ENCODE results near the gene PTTG1IP. TPM values are rescaled to one million over a fixed set of nuclear protein-coding genes. Genes with fewer than 3 reads are reported as not detected.

Gene PTTG1IP
- total RNA-seq, 4 donors from 2014 or later, result 157 to 552 (median 288) TPM

GRCh38 chr21:44837537-44837936 is 36.0 kb downstream of the PTTG1IP start:
- no peak overlapping the region for H3K27ac ChIP-seq
- no peak for DNase-seq
- H3K36me3 ChIP-seq, result no peaks in the 10 kb centered on the region
- H3K27me3 ChIP-seq, result no peaks in the 10 kb centered on the region
- H3K9me3 ChIP-seq, result no peaks in the 10 kb centered on the region
- intact Hi-C loops (cut with DNase I; ENCODE audit: low total_unique reads) (no loop called here), in situ Hi-C loops (cut with MboI; ENCODE audit: low pct_ligation_motif_present in 1 of 4, low pct_unique_long_range_greater_than_20kb in 1 of 4, low sequenced_read_pairs in 3 of 4) (no loop called here)
- 89% methylated on average over 13 of the region's 13 CpGs; no CpG with 5 or more reads in 1 of the 2 donors for WGBS, 2 donors (ENCODE audit: low coverage in 1 of 2)
- no peak for TF ChIP-seq EP300 (IDR thresholded peaks at IDR 0.05; ENCODE audit: low read depth)
- TF ChIP-seq CTCF (IDR thresholded peaks at IDR 0.05), result no peak
- no peak for TF ChIP-seq POLR2A (IDR thresholded peaks at IDR 0.05)
- TF ChIP-seq POLR2AphosphoS5 (IDR thresholded peaks at IDR 0.05), result no peak
- H3K4me3 ChIP-seq, result no peak overlapping the region
- peaks cover 0 to 5% (median 4%) of the 10 kb centered on the region in 4 donors for H3K4me1 ChIP-seq

- intact Hi-C loops (cut with DNase I; ENCODE audit: low total_unique reads), result no loop called here
- Histone ChIP-seq H3K27me3 (no peaks in the 10 kb centered on the region), H3K4me3 (no peak overlapping the region), H3K4me1 (peaks cover 0 to 5% (median 4%) of the 10 kb centered on the region in 4 donors), H3K27ac (no peak overlapping the region), H3K9me3 (no peaks in the 10 kb centered on the region), H3K36me3 (no peaks in the 10 kb centered on the region)
- peak; percentile 47 for DNase-seq
- TF ChIP-seq POLR2A (IDR thresholded peaks at IDR 0.05) (no peak), POLR2AphosphoS5 (IDR thresholded peaks at IDR 0.05) (no peak), CTCF (IDR thresholded peaks at IDR 0.05) (no peak), EP300 (IDR thresholded peaks at IDR 0.05; ENCODE audit: low read depth) (no peak)
- 66% methylated on average over 15 of the region's 37 CpGs; no CpG with 5 or more reads in 1 of the 2 donors for WGBS, 2 donors (ENCODE audit: low coverage in 1 of 2)
- in situ Hi-C loops (cut with MboI; ENCODE audit: low pct_ligation_motif_present in 1 of 4, low pct_unique_long_range_greater_than_20kb in 1 of 4, low sequenced_read_pairs in 3 of 4), result no loop called here
These were observed 36.6 kb downstream of the PTTG1IP start for GRCh38 chr21:44836666-44837471.

GRCh38 chr21:44836349-44836665 is 37.2 kb downstream of the PTTG1IP start:
- intact Hi-C loops (cut with DNase I; ENCODE audit: low total_unique reads) (no loop called here), in situ Hi-C loops (cut with MboI; ENCODE audit: low pct_ligation_motif_present in 1 of 4, low pct_unique_long_range_greater_than_20kb in 1 of 4, low sequenced_read_pairs in 3 of 4) (no loop called here)

GRCh38 chr21:44835647-44835973 is 37.9 kb downstream of the PTTG1IP start:
- in situ Hi-C loops (cut with MboI; ENCODE audit: low pct_ligation_motif_present in 1 of 4, low pct_unique_long_range_greater_than_20kb in 1 of 4, low sequenced_read_pairs in 3 of 4) (no loop called here), intact Hi-C loops (cut with DNase I; ENCODE audit: low total_unique reads) (no loop called here)
- H3K4me3 ChIP-seq, result no peak overlapping the region
- DNase-seq, result no peak
- H3K36me3 ChIP-seq, result no peaks in the 10 kb centered on the region
- H3K27ac ChIP-seq, result no peak overlapping the region
- H3K4me1 ChIP-seq, result peaks cover 0 to 5% (median 4%) of the 10 kb centered on the region in 4 donors
- no peak for TF ChIP-seq POLR2AphosphoS5 (IDR thresholded peaks at IDR 0.05)
- TF ChIP-seq POLR2A (IDR thresholded peaks at IDR 0.05), result no peak
- no peak for TF ChIP-seq CTCF (IDR thresholded peaks at IDR 0.05)
- no peak for TF ChIP-seq EP300 (IDR thresholded peaks at IDR 0.05; ENCODE audit: low read depth)
- no peaks in the 10 kb centered on the region for H3K9me3 ChIP-seq
- 80% methylated on average over 5 of the region's 8 CpGs; no CpG with 5 or more reads in 1 of the 2 donors for WGBS, 2 donors (ENCODE audit: low coverage in 1 of 2)
- no peaks in the 10 kb centered on the region for H3K27me3 ChIP-seq

More at GRCh38 chr21:44836349-44836665, 37.2 kb downstream of the PTTG1IP start:
- no peaks in the 10 kb centered on the region for H3K36me3 ChIP-seq
- no peaks in the 10 kb centered on the region for H3K27me3 ChIP-seq
- H3K9me3 ChIP-seq, result no peaks in the 10 kb centered on the region
- no peak overlapping the region for H3K4me3 ChIP-seq
- H3K27ac ChIP-seq, result no peak overlapping the region
- 35% methylated on average over 3 of the region's 3 CpGs; no CpG with 5 or more reads in 1 of the 2 donors for WGBS, 2 donors (ENCODE audit: low coverage in 1 of 2)
- no peak for DNase-seq
- TF ChIP-seq EP300 (IDR thresholded peaks at IDR 0.05; ENCODE audit: low read depth), result no peak
- TF ChIP-seq POLR2AphosphoS5 (IDR thresholded peaks at IDR 0.05), result no peak
- no peak for TF ChIP-seq POLR2A (IDR thresholded peaks at IDR 0.05)
- TF ChIP-seq CTCF (IDR thresholded peaks at IDR 0.05), result no peak
- H3K4me1 ChIP-seq, result peaks cover 0 to 5% (median 4%) of the 10 kb centered on the region in 4 donors

All from transverse colon (tissue), 4 donors.